ENCODE measurements around the gene FOXE3.

- TF ChIP-seq, protein P1, sequence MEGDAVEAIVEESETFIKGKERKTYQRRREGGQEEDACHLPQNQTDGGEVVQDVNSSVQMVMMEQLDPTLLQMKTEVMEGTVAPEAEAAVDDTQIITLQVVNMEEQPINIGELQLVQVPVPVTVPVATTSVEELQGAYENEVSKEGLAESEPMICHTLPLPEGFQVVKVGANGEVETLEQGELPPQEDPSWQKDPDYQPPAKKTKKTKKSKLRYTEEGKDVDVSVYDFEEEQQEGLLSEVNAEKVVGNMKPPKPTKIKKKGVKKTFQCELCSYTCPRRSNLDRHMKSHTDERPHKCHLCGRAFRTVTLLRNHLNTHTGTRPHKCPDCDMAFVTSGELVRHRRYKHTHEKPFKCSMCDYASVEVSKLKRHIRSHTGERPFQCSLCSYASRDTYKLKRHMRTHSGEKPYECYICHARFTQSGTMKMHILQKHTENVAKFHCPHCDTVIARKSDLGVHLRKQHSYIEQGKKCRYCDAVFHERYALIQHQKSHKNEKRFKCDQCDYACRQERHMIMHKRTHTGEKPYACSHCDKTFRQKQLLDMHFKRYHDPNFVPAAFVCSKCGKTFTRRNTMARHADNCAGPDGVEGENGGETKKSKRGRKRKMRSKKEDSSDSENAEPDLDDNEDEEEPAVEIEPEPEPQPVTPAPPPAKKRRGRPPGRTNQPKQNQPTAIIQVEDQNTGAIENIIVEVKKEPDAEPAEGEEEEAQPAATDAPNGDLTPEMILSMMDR (IDR thresholded peaks at IDR 0.05 in 2 of 3, conservative IDR thresholded peaks at IDR 0.05 in 1 of 3; ENCODE audit: control insufficient read depth in 2 of 3, extremely low read depth in 1 of 3, insufficient read depth in 1 of 3, low read depth in 3 of 3, low read length in 3 of 3), result no peak
- TF ChIP-seq GABPA (IDR thresholded peaks at IDR 0.05; ENCODE audit: low read depth) (no peak), EGR1 (IDR thresholded peaks at IDR 0.05; ENCODE audit: borderline replicate concordance in 1 of 2, low read depth in 2 of 2, low read length in 2 of 2) (no peak), CEBPB (IDR thresholded peaks at IDR 0.05; ENCODE audit: borderline replicate concordance in 1 of 2, low read depth in 2 of 2, low read length in 2 of 2) (no peak)
- TF ChIP-seq, protein P2, sequence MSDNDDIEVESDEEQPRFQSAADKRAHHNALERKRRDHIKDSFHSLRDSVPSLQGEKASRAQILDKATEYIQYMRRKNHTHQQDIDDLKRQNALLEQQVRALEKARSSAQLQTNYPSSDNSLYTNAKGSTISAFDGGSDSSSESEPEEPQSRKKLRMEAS (IDR thresholded peaks at IDR 0.05; ENCODE audit: low read depth, low read length), result no peak
These were observed 37.9 kb upstream of the FOXE3 start for GRCh38 chr1:47378147-47378546.
